Measurements from ENCODE around the gene PET100.

The PET100 gene

GRCh38 chr19:7605490-7606222, 23.9 kb upstream of the PET100 start:
- H3K27me3 ChIP-seq (ENCODE audit: low read depth): no peaks in the 10 kb centered on the region
- in situ Hi-C loops (cut with MboI; ENCODE audit: low sequenced_read_pairs): no loop called here
- no peaks in the 10 kb centered on the region for H3K36me3 ChIP-seq (replicated peaks)
- H3K4me1 ChIP-seq: no peaks in the 10 kb centered on the region
- peak; percentile 39 to 81 for DNase-seq (ENCODE audit: low spot score in 2 of 2)
- no peak overlapping the region for H3K4me3 ChIP-seq
- no peaks in the 10 kb centered on the region for H3K9me3 ChIP-seq

- H3K27me3 ChIP-seq (ENCODE audit: low read depth): no peaks in the 10 kb centered on the region
- in situ Hi-C loops (cut with MboI; ENCODE audit: low sequenced_read_pairs): no loop called here
- 0 out of 2 replicates have a peak, but pooled peaks cover 3% of the 10 kb centered on the region for H3K36me3 ChIP-seq (replicated peaks)
- no peak overlapping the region for H3K4me3 ChIP-seq
- no peaks in the 10 kb centered on the region for H3K9me3 ChIP-seq
- no peak for DNase-seq (ENCODE audit: low spot score in 2 of 2)
- H3K4me1 ChIP-seq: no peaks in the 10 kb centered on the region
Measured at GRCh38 chr19:7606289-7606688, 23.3 kb upstream of the PET100 start.

GRCh38 chr19:7607212-7607873, 22.2 kb upstream of the PET100 start:
- no peaks in the 10 kb centered on the region for H3K27me3 ChIP-seq (ENCODE audit: low read depth)
- H3K4me3 ChIP-seq: no peak overlapping the region
- DNase-seq (ENCODE audit: low spot score in 2 of 2): no peak
- in situ Hi-C loops (cut with MboI; ENCODE audit: low sequenced_read_pairs): no loop called here
- H3K36me3 ChIP-seq (replicated peaks): 0 out of 2 replicates have a peak, but pooled peaks cover 6% of the 10 kb centered on the region
- H3K4me1 ChIP-seq: no peaks in the 10 kb centered on the region
- no peaks in the 10 kb centered on the region for H3K9me3 ChIP-seq

- no peaks in the 10 kb centered on the region for H3K9me3 ChIP-seq
- H3K4me1 ChIP-seq: no peaks in the 10 kb centered on the region
- H3K27me3 ChIP-seq (ENCODE audit: low read depth): no peaks in the 10 kb centered on the region
- in situ Hi-C loops (cut with MboI; ENCODE audit: low sequenced_read_pairs): no loop called here
- H3K4me3 ChIP-seq: no peak overlapping the region
- H3K36me3 ChIP-seq (replicated peaks): 0 out of 2 replicates have a peak, but pooled peaks cover 6% of the 10 kb centered on the region
- no peak for DNase-seq (ENCODE audit: low spot score in 2 of 2)
Measured at GRCh38 chr19:7607874-7608560, 21.6 kb upstream of the PET100 start.

GRCh38 chr19:7610491-7611240, 18.9 kb upstream of the PET100 start:
- Histone ChIP-seq H3K9me3 (no peaks in the 10 kb centered on the region), H3K4me3 (no peak overlapping the region), H3K27me3 (ENCODE audit: low read depth) (no peaks in the 10 kb centered on the region), H3K36me3 (replicated peaks) (0 out of 2 replicates have a peak, but pooled peaks cover 6% of the 10 kb centered on the region), H3K4me1 (no peaks in the 10 kb centered on the region)
- no peak for DNase-seq (ENCODE audit: low spot score in 2 of 2)
- in situ Hi-C loops (cut with MboI; ENCODE audit: low sequenced_read_pairs): no loop called here

- 0 out of 2 replicates have a peak, but pooled peaks cover 6% of the 10 kb centered on the region for H3K36me3 ChIP-seq (replicated peaks)
- in situ Hi-C loops (cut with MboI; ENCODE audit: low sequenced_read_pairs): no loop called here
Measured at GRCh38 chr19:7611541-7612279, 17.9 kb upstream of the PET100 start.

GRCh38 chr19:7612282-7613274, 17.0 kb upstream of the PET100 start:
- H3K4me3 ChIP-seq: no peak overlapping the region
- H3K36me3 ChIP-seq (replicated peaks): peaks cover 9% of the 10 kb centered on the region
- no peaks in the 10 kb centered on the region for H3K4me1 ChIP-seq
- no peaks in the 10 kb centered on the region for H3K9me3 ChIP-seq
- H3K27me3 ChIP-seq (ENCODE audit: low read depth): no peaks in the 10 kb centered on the region
- in situ Hi-C loops (cut with MboI; ENCODE audit: low sequenced_read_pairs): no loop called here
- no peak for DNase-seq (ENCODE audit: low spot score in 2 of 2)

More at GRCh38 chr19:7611541-7612279, 17.9 kb upstream of the PET100 start:
- no peaks in the 10 kb centered on the region for H3K9me3 ChIP-seq
- no peaks in the 10 kb centered on the region for H3K27me3 ChIP-seq (ENCODE audit: low read depth)
- no peak for DNase-seq (ENCODE audit: low spot score in 2 of 2)
- H3K4me3 ChIP-seq: no peak overlapping the region
- H3K4me1 ChIP-seq: no peaks in the 10 kb centered on the region

- H3K9me3 ChIP-seq: no peaks in the 10 kb centered on the region
- peaks cover 26% of the 10 kb centered on the region for H3K36me3 ChIP-seq (replicated peaks)
- no peaks in the 10 kb centered on the region for H3K27me3 ChIP-seq (ENCODE audit: low read depth)
- H3K4me3 ChIP-seq: no peak overlapping the region
- no peak for DNase-seq (ENCODE audit: low spot score in 2 of 2)
- H3K4me1 ChIP-seq: no peaks in the 10 kb centered on the region
- in situ Hi-C loops (cut with MboI; ENCODE audit: low sequenced_read_pairs): no loop called here
Measured at GRCh38 chr19:7614859-7615741, 14.5 kb upstream of the PET100 start.

GRCh38 chr19:7617172-7617571, 12.4 kb upstream of the PET100 start:
- Histone ChIP-seq H3K36me3 (replicated peaks) (peaks cover 31% of the 10 kb centered on the region), H3K27me3 (ENCODE audit: low read depth) (no peaks in the 10 kb centered on the region), H3K4me3 (no peak overlapping the region), H3K9me3 (no peaks in the 10 kb centered on the region), H3K4me1 (no peaks in the 10 kb centered on the region)
- in situ Hi-C loops (cut with MboI; ENCODE audit: low sequenced_read_pairs): no loop called here
- DNase-seq (ENCODE audit: low spot score in 2 of 2): no peak

GRCh38 chr19:7617735-7618134, 11.9 kb upstream of the PET100 start:
- Histone ChIP-seq H3K36me3 (replicated peaks) (peaks cover 37% of the 10 kb centered on the region), H3K27me3 (ENCODE audit: low read depth) (no peaks in the 10 kb centered on the region), H3K4me3 (no peak overlapping the region), H3K4me1 (no peaks in the 10 kb centered on the region), H3K9me3 (no peaks in the 10 kb centered on the region)
- DNase-seq (ENCODE audit: low spot score in 2 of 2): no peak
- in situ Hi-C loops (cut with MboI; ENCODE audit: low sequenced_read_pairs): no loop called here

GRCh38 chr19:7618348-7618747, 11.2 kb upstream of the PET100 start:
- no peak for DNase-seq (ENCODE audit: low spot score in 2 of 2)
- Histone ChIP-seq H3K9me3 (no peaks in the 10 kb centered on the region), H3K36me3 (replicated peaks) (peaks cover 41% of the 10 kb centered on the region), H3K4me3 (no peak overlapping the region), H3K4me1 (no peaks in the 10 kb centered on the region), H3K27me3 (ENCODE audit: low read depth) (no peaks in the 10 kb centered on the region)
- in situ Hi-C loops (cut with MboI; ENCODE audit: low sequenced_read_pairs): no loop called here

All from HAP-1 (cell line).